ENCODE data around the gene HMG20B.
"Not testable (repeated sequence)": the region's sequence is repeated elsewhere in the genome, so short reads cannot be mapped to it uniquely, and the experiment has no call there.

DNA sequence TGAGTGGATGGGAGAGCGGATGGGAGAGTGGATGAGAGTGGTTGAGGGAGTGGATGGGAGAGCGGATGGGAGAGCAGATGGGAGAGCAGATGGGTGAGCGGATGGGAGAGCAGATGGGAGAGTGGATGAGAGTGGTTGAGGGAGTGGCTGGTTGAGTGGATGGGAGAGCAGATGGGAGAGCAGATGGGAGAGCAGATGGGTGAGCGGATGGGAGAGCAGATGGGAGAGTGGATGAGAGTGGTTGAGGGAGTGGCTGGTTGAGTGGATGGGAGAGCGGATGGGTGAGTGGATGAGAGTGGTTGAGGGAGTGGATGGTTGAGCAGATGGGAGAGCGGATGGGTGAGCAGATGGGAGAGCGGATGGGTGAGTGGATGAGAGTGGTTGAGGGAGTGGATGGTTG, 43.4 kb upstream of the HMG20B start:
- TF ChIP-seq, protein P1, sequence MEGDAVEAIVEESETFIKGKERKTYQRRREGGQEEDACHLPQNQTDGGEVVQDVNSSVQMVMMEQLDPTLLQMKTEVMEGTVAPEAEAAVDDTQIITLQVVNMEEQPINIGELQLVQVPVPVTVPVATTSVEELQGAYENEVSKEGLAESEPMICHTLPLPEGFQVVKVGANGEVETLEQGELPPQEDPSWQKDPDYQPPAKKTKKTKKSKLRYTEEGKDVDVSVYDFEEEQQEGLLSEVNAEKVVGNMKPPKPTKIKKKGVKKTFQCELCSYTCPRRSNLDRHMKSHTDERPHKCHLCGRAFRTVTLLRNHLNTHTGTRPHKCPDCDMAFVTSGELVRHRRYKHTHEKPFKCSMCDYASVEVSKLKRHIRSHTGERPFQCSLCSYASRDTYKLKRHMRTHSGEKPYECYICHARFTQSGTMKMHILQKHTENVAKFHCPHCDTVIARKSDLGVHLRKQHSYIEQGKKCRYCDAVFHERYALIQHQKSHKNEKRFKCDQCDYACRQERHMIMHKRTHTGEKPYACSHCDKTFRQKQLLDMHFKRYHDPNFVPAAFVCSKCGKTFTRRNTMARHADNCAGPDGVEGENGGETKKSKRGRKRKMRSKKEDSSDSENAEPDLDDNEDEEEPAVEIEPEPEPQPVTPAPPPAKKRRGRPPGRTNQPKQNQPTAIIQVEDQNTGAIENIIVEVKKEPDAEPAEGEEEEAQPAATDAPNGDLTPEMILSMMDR (IDR thresholded peaks at IDR 0.05): not testable (repeated sequence)
- TF ChIP-seq POLR2AphosphoS5 (IDR thresholded peaks at IDR 0.05): not testable (repeated sequence)
